K562 (cell line): Measurements from ENCODE around the gene NRSN2. TPM values are rescaled to one million over a fixed set of nuclear protein-coding genes. Genes with fewer than 3 reads are reported as not detected.

Source experiments
- CAMTA2 ChIP-seq: fragments of 250-450 bp; sonication (Bioruptor Pico); conservative IDR thresholded peaks from 2 replicates; pipeline ENCODE4 v1.5.1; 2022
- CBX2 ChIP-seq: fragments of 200-600 bp; sonication (generic); IDR thresholded peaks from one replicate; pipeline ENCODE4 v1.6.1; 2012; ENCODE audit warnings: mild to moderate bottlenecking, low read length, inconsistent platforms; ENCODE audit not compliant: insufficient read depth, poor library complexity, severe bottlenecking
- CBX3 ChIP-seq, 2 experiments: IDR thresholded peaks; 1 replicate in 1 of 2; 2 replicates in 1 of 2; pipeline ENCODE4 v1.6.1; 2012; ENCODE audit warnings: inconsistent platforms in 2 of 2, low read length in 2 of 2, borderline replicate concordance in 1 of 2, control low read depth in 1 of 2
- CBX5 ChIP-seq: IDR thresholded peaks from 2 replicates; pipeline ENCODE4 v1.6.1; 2014; ENCODE audit warnings: low read depth, borderline replicate concordance
- CHD4 ChIP-seq: fragments of 200-600 bp; sonication (generic); IDR thresholded peaks from 3 replicates; pipeline ENCODE4 v1.6.1; 2012; ENCODE audit warnings: low read depth, mild to moderate bottlenecking, mixed read lengths, low read length, inconsistent platforms; ENCODE audit not compliant: insufficient read depth, insufficient replicate concordance, poor library complexity, severe bottlenecking
- HSF4 ChIP-seq: fragments of 250-450 bp; sonication (Bioruptor Pico); IDR thresholded peaks from 2 replicates; pipeline ENCODE4 v2.1.2; 2022; ENCODE audit warnings: mild to moderate bottlenecking, moderate library complexity, borderline replicate concordance
- MIER1 ChIP-seq: fragments of 450-650 bp; IDR thresholded peaks from 2 replicates; pipeline ENCODE4 v1.6.1; 2016; ENCODE audit warnings: antibody characterized with exemption, mild to moderate bottlenecking, low read depth
- MTA1 ChIP-seq: fragments of 450-650 bp; IDR thresholded peaks from 2 replicates; pipeline ENCODE4 v1.6.1; 2017; ENCODE audit warnings: borderline replicate concordance
- NR0B1 ChIP-seq: fragments of 450-650 bp; IDR thresholded peaks from one replicate; pipeline ENCODE4 v1.6.1; 2018; ENCODE audit warnings: mild to moderate bottlenecking, moderate library complexity; ENCODE audit not compliant: partially characterized antibody
- RBM39 ChIP-seq: fragments of 200-400 bp; formaldehyde crosslinking; optimal IDR thresholded peaks from 2 replicates; pipeline ENCODE3; 2018; ENCODE audit warnings: low read depth, low read length
- SMARCC2 ChIP-seq: fragments of 450-650 bp; IDR thresholded peaks from 2 replicates; pipeline ENCODE4 v1.6.1; 2017; ENCODE audit warnings: antibody characterized with exemption, moderate library complexity, mild to moderate bottlenecking, low read depth
- SPI1 ChIP-seq: IDR thresholded peaks from 2 replicates; pipeline ENCODE4 v1.6.1; 2011; ENCODE audit warnings: low read depth, low read length, control low read depth, borderline replicate concordance
- TAF7 ChIP-seq: fragments of 450-650 bp; IDR thresholded peaks from 2 replicates; pipeline ENCODE4 v1.6.1; 2016; ENCODE audit warnings: missing genetic modification characterization, missing compliant biosample characterization
- U2AF1 ChIP-seq: fragments of 200-400 bp; formaldehyde crosslinking; optimal IDR thresholded peaks from 2 replicates; pipeline ENCODE3; 2017; ENCODE audit warnings: mild to moderate bottlenecking, low read depth, low read length, moderate library complexity
- ZNF274 ChIP-seq: IDR thresholded peaks from 2 replicates; pipeline ENCODE4 v1.6.1; 2011; ENCODE audit warnings: low read depth, mild to moderate bottlenecking, low read length, moderate library complexity, borderline replicate concordance
- ZNF3 ChIP-seq: fragments of 250-450 bp; sonication (Bioruptor Pico); IDR thresholded peaks from 2 replicates; pipeline ENCODE4 v1.5.0; 2021; ENCODE audit warnings: mild to moderate bottlenecking, moderate library complexity
- ZNF668 ChIP-seq: fragments of 250-450 bp; sonication (Bioruptor Pico); IDR thresholded peaks from 2 replicates; pipeline ENCODE4 v1.8.0; 2022; ENCODE audit warnings: mild to moderate bottlenecking, inconsistent platforms
- ZSCAN29 ChIP-seq: fragments of 450-650 bp; IDR thresholded peaks from 2 replicates; pipeline ENCODE4 v1.6.1; 2017
- polyA plus RNA-seq, 8 experiments: library from polyadenylated mRNA; depleted of rRNA in 4 of 8; stranded (reverse) in 5 of 8; unstranded in 3 of 8; fragments of >200 nt; fragmentation: Nextera tagmentation in 2 of 8; fragmentation: Illumina TruSeq in 1 of 8; extraction: Ambion mirVana in 2 of 8; extraction: Trizol in 1 of 8; gene quantifications; 2 replicates each; pipeline versions ENCODE4 v1.2.1 to v1.2.3, GENCODE V29; 2011 to 2014; ENCODE audit warnings: inconsistent platforms in 1 of 8, missing spikeins in 1 of 8
- total RNA-seq, 7 experiments: library from RNA; depleted of rRNA in 6 of 7; stranded (reverse); fragments of >200 nt in 6 of 7; fragmentation: Illumina TruSeq in 2 of 7; extraction: Trizol in 2 of 7; gene quantifications; 2 replicates each; pipeline versions ENCODE4 v1.2.1 to v1.2.3, GENCODE V29; 2011 to 2021; ENCODE audit warnings: low replicate concordance in 1 of 7
- TF ChIP-seq, protein P1 (sequence below): fragments of 450-650 bp; formaldehyde crosslinking; IDR thresholded peaks from 2 replicates; pipeline ENCODE4 v1.4.0; 2020; ENCODE audit warnings: mild to moderate bottlenecking, moderate library complexity
- TF ChIP-seq, protein P2 (sequence below): fragments of 150-350 bp; IDR thresholded peaks from 2 replicates; pipeline ENCODE4 v1.6.1; 2014; ENCODE audit warnings: low read depth, mild to moderate bottlenecking, low read length, borderline replicate concordance
- TF ChIP-seq, protein P3 (sequence below): sonication (generic); formaldehyde crosslinking; IDR thresholded peaks from 2 replicates; pipeline ENCODE4 v1.8.1; 2023; ENCODE audit warnings: mild to moderate bottlenecking, missing genetic modification reagents

NRSN2 gene
- total and polyA plus RNA-seq, 9 of the 15 experiments (the other 6 are each of a cell fraction or from before 2014, with no cell fraction given): 7.5 to 29.7 (median 11.1) TPM

DNA sequence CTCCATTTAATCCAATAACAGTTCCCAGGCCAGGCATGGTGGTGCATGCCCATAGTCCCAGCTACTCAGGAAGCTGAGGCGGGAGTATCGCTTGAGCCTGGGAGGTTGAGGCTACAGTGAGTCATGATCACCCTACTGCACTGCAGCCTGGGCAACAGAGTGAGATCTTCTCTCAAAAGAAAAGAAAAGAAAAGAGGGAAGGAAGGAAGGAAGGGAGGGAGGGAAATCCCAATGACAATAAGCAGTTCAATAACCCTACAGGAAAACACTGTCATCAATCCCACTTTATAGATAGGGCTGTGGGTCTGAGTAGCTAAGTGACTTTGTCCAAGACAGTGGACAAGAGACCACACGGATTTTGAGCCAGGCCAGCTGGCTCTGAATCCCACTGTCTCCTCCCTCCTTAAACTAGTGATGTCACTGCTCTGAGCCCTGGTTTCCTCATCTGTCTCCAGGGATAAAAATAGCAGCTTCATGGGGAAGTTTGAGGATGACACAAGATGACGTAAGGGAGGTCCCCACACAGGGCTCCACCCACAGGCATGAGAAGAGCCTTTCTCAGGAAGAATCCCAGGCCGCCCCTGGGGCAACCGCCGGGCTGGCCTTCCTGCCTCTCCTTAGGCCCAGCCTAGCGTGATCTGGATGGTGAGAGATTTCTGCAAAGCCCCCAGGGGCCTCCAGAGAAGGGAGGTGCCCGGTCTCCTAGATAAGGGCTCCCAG lies 26.4 kb downstream of the NRSN2 start (continued):
- TF ChIP-seq, protein P1, sequence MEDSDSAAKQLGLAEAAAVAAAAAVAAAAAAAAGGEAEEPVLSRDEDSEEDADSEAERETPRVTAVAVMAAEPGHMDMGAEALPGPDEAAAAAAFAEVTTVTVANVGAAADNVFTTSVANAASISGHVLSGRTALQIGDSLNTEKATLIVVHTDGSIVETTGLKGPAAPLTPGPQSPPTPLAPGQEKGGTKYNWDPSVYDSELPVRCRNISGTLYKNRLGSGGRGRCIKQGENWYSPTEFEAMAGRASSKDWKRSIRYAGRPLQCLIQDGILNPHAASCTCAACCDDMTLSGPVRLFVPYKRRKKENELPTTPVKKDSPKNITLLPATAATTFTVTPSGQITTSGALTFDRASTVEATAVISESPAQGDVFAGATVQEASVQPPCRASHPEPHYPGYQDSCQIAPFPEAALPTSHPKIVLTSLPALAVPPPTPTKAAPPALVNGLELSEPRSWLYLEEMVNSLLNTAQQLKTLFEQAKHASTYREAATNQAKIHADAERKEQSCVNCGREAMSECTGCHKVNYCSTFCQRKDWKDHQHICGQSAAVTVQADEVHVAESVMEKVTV (CRISPR knock-in tag): no peak
- TF ChIP-seq ZNF3 (CRISPR knock-in tag) (no peak), HSF4 (peak; percentile 21), ZSCAN29 (no peak), CBX5 (no peak), TAF7 (tag) (peak; percentile 6; the same call in 1 of the 2 replicates), U2AF1 (no peak), CHD4 (no peak), SMARCC2 (no peak), ZNF668 (CRISPR knock-in tag) (no peak), MIER1 (no peak), CAMTA2 (CRISPR knock-in tag) (no peak), MTA1 (no peak), SPI1 (peak; percentile 19; the same call in 1 of the 2 replicates), RBM39 (no peak), ZNF274 (no peak), CBX2 (no peak), CBX3 (IDR thresholded peaks at IDR 0.05; ENCODE audit: borderline replicate concordance in 1 of 2, low read length in 2 of 2) (0 out of 3 replicates have a peak, but pooled peaks of 1 of the 2 experiments have one; percentile 18), NR0B1 (no peak)
- TF ChIP-seq, protein P2, sequence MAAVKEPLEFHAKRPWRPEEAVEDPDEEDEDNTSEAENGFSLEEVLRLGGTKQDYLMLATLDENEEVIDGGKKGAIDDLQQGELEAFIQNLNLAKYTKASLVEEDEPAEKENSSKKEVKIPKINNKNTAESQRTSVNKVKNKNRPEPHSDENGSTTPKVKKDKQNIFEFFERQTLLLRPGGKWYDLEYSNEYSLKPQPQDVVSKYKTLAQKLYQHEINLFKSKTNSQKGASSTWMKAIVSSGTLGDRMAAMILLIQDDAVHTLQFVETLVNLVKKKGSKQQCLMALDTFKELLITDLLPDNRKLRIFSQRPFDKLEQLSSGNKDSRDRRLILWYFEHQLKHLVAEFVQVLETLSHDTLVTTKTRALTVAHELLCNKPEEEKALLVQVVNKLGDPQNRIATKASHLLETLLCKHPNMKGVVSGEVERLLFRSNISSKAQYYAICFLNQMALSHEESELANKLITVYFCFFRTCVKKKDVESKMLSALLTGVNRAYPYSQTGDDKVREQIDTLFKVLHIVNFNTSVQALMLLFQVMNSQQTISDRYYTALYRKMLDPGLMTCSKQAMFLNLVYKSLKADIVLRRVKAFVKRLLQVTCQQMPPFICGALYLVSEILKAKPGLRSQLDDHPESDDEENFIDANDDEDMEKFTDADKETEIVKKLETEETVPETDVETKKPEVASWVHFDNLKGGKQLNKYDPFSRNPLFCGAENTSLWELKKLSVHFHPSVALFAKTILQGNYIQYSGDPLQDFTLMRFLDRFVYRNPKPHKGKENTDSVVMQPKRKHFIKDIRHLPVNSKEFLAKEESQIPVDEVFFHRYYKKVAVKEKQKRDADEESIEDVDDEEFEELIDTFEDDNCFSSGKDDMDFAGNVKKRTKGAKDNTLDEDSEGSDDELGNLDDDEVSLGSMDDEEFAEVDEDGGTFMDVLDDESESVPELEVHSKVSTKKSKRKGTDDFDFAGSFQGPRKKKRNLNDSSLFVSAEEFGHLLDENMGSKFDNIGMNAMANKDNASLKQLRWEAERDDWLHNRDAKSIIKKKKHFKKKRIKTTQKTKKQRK: no peak
- TF ChIP-seq, protein P3, sequence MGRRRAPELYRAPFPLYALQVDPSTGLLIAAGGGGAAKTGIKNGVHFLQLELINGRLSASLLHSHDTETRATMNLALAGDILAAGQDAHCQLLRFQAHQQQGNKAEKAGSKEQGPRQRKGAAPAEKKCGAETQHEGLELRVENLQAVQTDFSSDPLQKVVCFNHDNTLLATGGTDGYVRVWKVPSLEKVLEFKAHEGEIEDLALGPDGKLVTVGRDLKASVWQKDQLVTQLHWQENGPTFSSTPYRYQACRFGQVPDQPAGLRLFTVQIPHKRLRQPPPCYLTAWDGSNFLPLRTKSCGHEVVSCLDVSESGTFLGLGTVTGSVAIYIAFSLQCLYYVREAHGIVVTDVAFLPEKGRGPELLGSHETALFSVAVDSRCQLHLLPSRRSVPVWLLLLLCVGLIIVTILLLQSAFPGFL: no peak
